GM18867 (cell line): ENCODE results near the gene GTPBP6.
"Not testable (repeated sequence)": the region's sequence is repeated elsewhere in the genome, so short reads cannot be mapped to it uniquely, and the experiment has no call there.

ENCODE experiments used
- ATAC-seq: cut with Tn5 transposase; IDR thresholded peaks from one replicate; pipeline ENCODE4 v1.9.1; 2021; ENCODE audit warnings: mild to moderate bottlenecking, moderate library complexity; ENCODE audit not compliant: unreplicated experiment

GTPBP6 gene

GRCh38 chrX:292900-293897 is 25.4 kb downstream of the GTPBP6 start:
- ATAC-seq, result no peak

DNA sequence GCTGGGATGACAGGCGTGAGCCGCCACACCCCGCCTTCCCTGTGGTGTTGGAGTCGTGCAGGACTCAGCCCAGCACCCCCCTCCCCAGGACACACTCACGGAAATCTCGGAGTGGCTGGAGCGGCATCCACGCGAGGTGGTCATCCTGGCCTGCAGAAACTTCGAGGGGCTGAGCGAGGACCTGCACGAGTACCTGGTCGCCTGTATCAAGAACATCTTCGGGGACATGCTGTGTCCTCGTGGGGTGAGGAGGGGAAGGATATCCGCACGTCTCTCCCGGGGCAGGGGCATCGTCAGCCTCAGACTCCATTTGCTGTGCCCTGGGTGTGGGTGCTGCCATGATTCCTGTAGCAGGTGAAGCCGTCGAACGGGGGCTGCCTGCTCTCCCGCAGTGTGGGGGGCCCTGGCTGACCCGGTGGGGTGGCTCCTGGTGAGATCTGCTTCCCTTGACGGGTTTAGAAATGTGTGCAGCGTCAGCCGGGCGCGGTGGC is 27.1 kb downstream of the GTPBP6 start:
- ATAC-seq, result no peak

DNA sequence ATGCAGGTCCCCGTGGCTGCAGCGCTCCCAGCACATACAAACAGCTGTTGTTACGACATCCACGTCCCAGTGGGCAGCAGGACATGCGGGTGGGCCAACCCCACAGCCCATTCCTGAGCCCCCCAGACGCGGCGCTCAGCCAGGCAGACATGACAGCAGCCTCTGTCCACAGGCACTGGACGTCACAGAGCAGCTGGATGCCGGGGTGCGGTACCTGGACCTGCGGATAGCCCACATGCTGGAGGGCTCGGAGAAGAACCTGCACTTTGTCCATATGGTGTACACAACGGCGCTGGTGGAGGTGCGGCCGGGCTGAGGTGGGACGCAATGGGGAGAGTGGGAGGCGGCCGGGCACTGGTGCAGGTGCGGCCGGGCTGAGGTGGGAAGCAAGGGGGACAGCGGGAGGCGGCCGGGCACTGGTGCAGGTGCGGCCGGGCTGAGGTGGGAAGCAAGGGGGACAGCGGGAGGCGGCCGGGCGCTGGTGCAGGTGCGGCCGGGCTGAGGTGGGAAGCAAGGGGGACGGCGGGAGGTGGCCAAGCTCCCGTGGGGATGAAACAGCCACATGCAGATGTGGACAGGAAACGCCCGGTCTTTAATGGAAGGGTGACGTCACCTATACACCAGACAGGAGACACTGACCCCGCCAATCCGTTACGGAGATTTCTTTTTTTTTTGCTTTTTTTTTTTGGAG is 28.0 kb downstream of the GTPBP6 start:
- no peak for ATAC-seq

- no peak for ATAC-seq
Observed at GRCh38 chrX:288561-288991, 30.0 kb downstream of the GTPBP6 start.

DNA sequence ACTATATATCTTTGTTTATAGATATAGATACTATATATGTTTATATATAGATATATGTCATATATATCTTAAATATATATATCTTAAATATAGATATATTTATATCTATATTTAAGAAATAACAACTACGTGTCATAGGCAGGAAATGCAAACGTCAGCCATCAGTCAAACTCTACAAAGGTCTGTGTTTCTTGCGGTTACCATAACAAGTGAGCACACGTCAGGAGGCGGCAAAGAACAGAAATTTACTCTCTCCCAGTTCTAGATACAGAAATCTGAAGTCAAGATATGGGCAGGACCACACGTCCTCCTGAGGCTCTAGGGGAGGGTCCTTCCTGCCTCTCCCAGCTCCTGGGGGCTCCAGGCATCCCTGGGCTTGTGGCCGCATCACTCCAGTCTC is 30.9 kb downstream of the GTPBP6 start:
- no peak for ATAC-seq

DNA sequence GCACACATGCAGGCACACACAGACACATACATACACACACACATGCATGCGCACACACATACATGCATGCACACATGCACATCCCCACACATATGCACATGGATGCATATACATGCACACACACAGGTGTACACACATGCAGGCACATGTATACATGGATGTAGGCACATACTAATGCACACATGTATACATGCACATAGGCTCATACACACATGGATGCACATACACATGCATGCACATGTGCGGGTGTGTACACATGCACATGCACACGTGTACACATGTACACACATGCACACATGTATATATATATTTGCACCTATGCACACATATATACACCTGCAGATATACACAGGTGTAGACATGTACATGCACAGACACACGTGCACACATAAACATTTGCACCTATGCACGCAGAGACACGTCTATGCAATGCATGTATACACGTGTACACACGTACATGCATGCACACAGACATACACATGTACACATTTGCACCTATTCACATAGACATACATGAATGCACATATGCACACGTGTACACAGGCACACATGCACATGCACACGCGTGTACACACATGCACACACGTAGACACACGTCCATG is 33.4 kb downstream of the GTPBP6 start:
- no peak for ATAC-seq

DNA sequence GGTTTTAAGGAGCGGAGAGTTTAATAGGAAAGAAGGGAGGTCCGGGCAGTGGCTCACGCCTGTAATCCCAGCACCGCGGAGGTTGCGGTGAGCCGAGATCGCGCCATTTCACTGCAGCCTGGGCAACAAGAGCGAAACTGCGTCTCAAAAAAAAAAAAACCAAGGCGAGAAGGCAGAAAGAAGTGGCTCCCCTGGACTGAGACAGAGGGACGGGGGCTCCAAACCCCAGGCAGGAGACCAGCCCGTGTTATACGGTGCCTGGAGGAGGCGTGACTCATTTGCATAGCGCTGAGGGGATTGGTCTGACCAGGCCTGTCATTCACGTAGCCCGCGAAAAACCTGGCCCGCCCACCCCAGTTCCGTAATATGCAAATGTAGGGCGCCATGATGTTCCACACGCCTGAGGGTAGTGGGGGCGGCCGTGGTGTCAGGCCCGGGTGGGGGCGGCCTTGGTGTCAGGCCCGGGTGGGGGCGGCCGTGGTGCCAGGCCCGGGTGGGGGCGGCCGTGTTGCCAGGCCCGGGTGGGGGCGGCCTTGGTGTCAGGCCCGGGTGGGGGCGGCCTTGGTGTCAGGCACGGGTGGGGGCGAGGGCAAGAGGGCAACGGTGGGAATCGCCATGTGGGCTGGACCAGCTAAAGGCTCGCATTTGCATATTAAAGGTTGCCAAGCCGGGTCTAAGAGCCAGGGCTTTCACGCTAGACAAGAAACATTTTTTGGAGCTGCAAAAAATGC is 35.3 kb downstream of the GTPBP6 start:
- peak; percentile 99 for ATAC-seq

DNA sequence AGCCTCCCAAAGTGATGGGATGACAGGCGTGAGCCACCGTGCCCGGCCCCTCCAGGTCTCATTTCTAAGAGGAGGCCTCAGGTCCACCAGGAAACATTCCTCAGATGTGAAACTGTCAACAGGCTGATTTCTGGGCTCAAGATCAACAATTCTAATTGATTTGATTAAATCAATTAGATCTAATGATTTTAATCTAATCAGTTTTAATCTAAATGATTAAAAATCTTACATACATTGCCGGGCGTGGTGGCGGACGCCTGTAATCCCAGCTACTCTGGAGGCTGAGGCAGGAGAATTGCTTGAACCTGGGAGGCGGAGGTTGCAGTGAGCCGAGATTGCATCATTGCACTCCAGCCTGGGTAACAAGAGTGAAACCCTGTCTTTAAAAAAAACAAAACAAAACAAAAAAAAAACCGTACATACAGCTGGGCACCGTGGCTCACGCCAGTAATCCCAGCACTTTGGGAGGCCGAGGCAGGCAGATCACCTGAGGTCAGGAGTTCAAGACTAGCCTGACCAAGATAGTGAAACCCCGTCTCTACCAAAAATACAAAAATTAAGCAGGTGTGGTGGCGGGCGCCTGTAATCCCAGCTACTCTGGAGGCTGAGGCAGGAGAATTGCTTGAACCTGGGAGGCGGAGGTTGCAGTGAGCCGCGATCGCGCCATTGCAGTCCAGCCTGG is 36.5 kb downstream of the GTPBP6 start:
- not testable (repeated sequence) for ATAC-seq

GRCh38 chrX:281166-281999 is 37.2 kb downstream of the GTPBP6 start, which contains the start of gene PLCXD1:
PLCXD1 (plus strand) TSS chrX:281381; CDS start chrX:284188, 2,807 bp downstream.
- no peak for ATAC-seq

GRCh38 chrX:280722-281121 is 37.9 kb downstream of the GTPBP6 start:
- ATAC-seq, result not testable (repeated sequence)

DNA sequence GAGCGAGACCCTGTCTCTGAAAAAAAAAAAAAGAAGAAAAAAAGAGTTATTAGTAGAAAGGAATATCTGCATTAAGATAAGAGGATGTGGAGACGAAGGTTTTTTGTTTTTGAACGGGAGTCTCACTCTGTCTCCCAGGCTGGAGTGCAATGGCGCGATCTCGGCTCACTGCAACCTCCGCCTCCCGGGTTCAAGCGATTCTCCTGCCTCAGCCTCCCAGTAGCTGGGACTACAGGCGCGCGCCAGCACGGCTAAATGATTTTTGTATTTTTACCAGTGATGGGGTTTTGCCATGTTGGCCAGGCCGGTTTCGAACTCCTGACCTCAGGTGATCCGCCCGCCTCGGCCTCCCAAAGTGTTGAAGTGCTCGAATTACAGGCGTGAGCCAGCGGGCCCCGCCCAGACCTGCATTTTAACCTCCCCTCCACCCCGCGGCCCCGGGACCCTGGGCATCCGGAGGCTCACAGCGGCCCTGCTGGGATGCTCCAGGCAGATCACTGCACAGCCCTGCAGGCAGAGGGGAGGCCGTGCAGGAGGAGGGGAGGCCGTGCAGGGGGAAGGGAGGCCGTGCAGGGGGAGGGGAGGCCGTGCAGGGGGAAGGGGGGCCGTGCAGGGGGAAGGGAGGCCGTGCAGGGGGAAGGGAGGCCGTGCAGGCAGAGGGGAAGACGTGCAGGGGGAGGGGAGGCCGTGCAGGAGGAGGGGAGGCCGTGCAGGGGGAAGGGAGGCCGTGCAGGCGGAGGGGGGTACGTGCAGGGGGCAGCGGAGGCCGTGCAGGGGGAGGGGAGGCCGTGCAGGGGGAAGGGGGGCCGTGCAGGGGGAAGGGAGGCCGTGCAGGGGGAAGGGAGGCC is 38.6 kb downstream of the GTPBP6 start:
- not testable (repeated sequence) for ATAC-seq

- peak; percentile 35 for ATAC-seq
Observed at GRCh38 chrX:276581-277201, 41.9 kb downstream of the GTPBP6 start.

DNA sequence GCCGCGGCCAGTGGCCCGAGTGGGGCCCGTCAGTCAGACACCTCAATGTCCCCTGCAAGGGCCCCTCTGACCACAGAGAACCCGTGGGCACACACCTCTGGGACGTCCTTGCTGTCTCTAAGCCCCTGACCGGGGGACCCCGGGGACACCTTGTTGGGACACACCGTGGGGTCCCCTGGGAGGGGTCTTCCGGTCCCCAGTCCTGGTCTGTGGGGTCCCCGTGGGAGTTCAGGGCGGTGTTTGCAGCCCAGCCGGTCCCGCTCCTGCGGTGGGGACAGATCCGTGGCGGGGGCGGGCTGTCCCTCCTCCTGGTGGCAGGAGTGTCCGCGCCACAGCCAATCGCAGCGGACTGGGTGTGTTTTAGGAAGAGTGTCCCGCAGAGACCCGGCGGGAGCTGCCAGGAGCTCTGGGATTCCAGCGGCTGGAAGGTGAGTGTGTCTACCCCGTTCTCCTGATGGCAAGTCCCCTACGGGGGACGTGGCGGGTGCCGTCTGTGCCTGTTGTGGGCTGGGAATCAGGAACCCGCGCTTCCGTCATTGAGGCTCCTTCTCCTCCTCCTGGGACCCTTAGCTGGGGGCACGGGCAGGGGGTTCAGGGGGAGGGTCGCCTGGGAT is 42.5 kb downstream of the GTPBP6 start:
- ATAC-seq, result peak; percentile 81

GRCh38 chrX:275476-275966 is 43.1 kb downstream of the GTPBP6 start:
- ATAC-seq, result peak; percentile 15

DNA sequence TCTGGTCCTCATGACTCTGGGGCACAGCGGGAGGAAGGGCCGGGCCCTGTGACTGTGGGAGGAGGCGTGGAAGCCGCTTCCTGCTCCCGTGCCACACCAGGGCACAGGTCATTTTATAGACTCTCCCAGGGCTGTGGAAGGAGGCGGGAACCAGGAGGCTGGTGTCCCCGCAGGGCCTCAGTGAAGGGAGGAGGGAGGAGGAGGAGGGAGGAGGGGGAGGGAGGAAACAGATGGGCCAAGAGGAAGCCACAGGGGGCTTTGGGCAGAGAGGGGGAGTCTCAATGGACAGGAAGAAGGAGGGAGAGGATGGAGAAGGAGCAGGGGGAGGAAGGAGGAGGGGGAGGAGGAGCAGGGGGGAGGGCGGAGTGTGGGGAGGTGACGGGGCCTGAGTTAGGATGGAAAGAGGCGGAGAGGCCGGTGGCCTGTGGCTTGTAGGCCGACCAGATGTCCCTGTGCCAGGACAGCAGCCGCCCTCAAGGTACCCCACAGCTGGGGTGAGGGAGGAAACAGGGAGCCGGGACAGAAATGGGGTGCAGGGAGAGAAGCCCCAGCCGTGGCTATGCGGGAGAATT is 43.6 kb downstream of the GTPBP6 start:
- no peak for ATAC-seq

GRCh38 chrX:270848-271367 is 47.7 kb downstream of the GTPBP6 start:
- ATAC-seq, result no peak
